Fibroblast of villous mesenchyme (primary cell): ENCODE data around the gene RASA2. TPM values are rescaled to one million over a fixed set of nuclear protein-coding genes. Genes with fewer than 3 reads are reported as not detected.

Source experiments
- DNase-seq: peaks from one replicate; pipeline ENCODE4 v3.0.0-alpha.2; 2010; ENCODE audit warnings: low read depth
- H3K4me3 ChIP-seq: 2 replicates; pipeline ENCODE4 v1.5.1; 2011; ENCODE audit warnings: low read depth, mild to moderate bottlenecking, low read length
- CTCF ChIP-seq: IDR thresholded peaks from 2 replicates; pipeline ENCODE4 v1.5.1; 2012; ENCODE audit warnings: low read depth, mild to moderate bottlenecking, low read length; ENCODE audit not compliant: insufficient read depth
- total RNA-seq: library from RNA; depleted of rRNA; stranded (reverse); fragments of >200 nt; gene quantifications from 2 replicates; pipeline ENCODE4 v1.2.3, GENCODE V29; 2012

RASA2 gene
- total RNA-seq, 1 donor: 18.1 TPM

GRCh38 chr3:141660614-141660947 lies 173.8 kb downstream of the RASA2 start:
- no peak for TF ChIP-seq CTCF
- H3K4me3 ChIP-seq: peak overlapping the region; percentile 64
- no peak for DNase-seq

- TF ChIP-seq CTCF: no peak
- DNase-seq: no peak
- no peak overlapping the region for H3K4me3 ChIP-seq
Observed at GRCh38 chr3:141661229-141662196, 174.7 kb downstream of the RASA2 start.

- no peak for TF ChIP-seq CTCF
- DNase-seq: no peak
- no peak overlapping the region for H3K4me3 ChIP-seq
Observed at GRCh38 chr3:141663993-141664392, 177.2 kb downstream of the RASA2 start.

Other genes with a start within 250 kb of the RASA2 start
- 210 and 326 TPM in 2 replicates for gene ZBTB38, start 118.5 kb upstream of the RASA2 start, total RNA-seq